Daoy (cell line): ENCODE measurements around the gene DOCK9. TPM values are rescaled to one million over a fixed set of nuclear protein-coding genes. Genes with fewer than 3 reads are reported as not detected.
"Not testable (repeated sequence)": the region's sequence is repeated elsewhere in the genome, so short reads cannot be mapped to it uniquely, and the experiment has no call there.

ENCODE experiments used
- DNase-seq: peaks from one replicate; pipeline ENCODE4 v3.0.0-alpha.2; 2015; ENCODE audit warnings: low read depth
- total RNA-seq: library from RNA; depleted of rRNA; stranded (reverse); fragments of >200 nt; shearing (Covaris generic); gene quantifications from 2 replicates; pipeline ENCODE4 v1.2.3, GENCODE V29; 2014

Gene DOCK9
- total RNA-seq, 1 experiment from 2014 or later = 25.0 TPM

DNA sequence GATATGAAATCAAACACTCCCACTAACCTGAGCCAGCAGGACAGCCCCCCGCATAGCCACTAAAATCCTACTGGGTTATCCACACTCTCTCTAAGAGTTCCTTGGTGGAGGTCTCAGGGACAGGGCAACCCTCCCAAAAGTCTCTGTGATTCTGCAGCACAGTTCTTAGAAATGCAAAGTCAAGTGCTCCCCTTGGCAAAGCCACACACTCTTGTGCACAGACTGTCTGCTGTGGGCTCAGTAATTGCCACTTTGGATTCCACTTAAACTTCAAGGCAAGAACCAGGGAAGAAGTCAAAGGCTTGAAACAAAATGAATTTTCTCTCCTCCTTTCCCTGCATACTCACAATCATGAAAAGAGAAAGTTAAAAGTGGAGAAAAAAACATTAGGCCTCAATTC lies 61.5 kb downstream of the DOCK9 start:
- no peak for DNase-seq

DNA sequence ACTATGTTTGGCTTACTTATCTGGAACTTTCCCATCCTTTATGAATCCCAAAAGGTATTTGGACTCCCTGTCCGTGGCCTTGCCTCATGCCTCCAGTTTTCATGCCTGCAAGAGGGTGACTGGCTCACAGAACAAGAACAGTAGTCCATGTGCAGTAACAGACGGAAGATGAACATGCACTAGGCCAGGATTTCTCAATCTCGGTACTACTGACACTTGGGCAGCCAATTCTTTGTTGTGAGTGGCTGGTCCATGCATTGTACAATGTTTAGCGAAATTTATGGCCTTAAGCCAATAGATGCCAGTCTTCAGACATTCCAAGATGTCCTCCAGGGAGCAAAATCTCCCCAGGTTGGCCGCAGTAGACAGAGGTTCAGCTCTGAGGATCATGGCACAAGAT lies 61.9 kb downstream of the DOCK9 start:
- DNase-seq = no peak

DNA sequence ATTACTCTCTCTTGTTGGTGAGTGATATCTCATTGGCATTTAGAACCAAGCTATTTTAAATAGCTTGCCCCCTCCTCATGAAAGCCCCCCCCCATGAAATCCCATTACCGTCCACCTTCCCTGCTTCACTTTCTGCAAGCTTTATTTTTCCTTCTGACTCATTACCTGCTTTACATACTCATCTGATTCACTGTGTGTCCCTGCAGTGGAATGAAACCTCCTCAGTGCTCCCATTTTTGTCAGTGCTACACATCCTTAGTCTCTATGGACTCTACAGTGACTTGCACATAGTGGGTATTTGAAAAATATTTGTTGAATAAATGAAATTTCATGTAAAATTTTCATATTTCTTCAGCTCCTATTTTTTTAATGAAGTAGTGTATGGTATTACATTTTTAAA lies 62.3 kb downstream of the DOCK9 start:
- DNase-seq = no peak

DNA sequence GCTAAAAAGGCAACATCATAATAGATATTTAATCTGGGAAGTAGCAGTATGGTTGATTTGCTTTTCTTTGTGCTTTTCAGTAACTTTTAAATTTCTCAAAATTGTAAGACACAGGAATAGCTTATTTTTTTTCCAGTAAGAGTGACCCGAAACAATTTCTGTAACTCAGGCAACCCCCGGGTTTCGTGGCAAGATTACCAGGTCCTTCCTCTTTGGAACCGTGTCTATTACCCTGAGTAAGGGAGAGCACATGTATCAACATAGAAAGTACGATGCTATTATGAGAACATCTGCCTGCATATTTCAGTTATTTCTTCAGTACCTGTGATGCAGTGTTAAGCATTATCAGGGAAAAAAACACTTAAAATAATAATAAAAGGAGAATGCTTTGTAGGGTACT lies 64.1 kb downstream of the DOCK9 start:
- DNase-seq = no peak

DNA sequence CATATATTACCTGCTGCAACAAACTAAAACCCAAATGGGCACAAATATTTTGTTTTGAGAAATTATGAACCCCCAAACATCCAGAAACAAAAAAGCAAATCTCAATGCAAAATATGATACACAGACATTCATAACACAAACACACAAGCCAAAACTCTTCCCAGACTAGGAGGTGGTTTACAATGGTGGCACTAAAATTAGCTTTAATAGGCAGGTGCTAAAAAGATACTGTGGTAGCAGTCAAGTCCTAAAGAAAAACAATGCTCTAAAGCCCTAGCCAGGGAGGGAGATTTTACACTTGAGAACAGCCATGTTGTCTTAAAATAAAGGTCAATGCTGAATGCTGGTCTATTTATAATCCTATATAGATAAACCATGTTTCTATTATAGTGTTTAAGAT lies 65.0 kb downstream of the DOCK9 start:
- DNase-seq = no peak

DNA sequence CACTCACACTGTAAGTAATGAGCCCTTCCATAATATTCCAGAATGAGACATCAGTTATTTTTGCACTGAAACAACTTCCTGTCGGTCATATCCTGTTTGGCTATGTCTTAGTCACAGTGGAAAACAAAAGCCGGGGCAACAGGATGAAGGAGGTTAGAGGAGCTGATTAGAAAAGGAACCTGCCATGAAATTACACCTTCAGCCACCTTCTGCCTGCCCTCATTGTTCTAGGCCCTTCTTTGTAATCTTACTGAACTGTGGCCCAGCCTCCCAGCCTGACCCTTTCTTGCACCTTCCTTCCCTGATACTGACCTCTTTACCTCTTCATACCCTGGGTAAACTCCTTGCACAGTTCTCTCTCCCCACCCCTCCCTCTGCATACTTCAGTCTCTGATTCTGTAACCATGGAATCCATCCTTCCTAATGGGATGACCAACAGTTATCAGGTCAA lies 67.3 kb downstream of the DOCK9 start:
- peak; percentile 70 for DNase-seq

DNA sequence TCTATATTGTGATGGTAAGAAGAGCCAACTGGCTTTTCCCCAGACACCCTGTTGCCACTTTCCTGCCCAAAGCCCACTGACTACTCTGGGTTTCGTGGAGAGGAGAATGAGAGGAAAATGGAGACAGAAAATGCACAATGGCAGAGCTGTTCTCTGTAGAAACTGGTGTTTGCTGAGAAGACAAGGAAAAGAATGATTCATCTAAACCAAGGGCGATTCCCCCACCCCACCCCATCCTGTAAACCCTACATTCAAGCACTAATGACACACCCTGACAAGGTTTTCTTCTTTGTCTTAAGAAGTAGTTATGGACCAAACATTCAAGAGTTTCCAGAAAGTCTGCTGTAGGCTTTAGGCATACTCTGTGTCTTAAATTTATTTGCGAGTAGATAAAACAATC lies 68.8 kb downstream of the DOCK9 start:
- DNase-seq = no peak

DNA sequence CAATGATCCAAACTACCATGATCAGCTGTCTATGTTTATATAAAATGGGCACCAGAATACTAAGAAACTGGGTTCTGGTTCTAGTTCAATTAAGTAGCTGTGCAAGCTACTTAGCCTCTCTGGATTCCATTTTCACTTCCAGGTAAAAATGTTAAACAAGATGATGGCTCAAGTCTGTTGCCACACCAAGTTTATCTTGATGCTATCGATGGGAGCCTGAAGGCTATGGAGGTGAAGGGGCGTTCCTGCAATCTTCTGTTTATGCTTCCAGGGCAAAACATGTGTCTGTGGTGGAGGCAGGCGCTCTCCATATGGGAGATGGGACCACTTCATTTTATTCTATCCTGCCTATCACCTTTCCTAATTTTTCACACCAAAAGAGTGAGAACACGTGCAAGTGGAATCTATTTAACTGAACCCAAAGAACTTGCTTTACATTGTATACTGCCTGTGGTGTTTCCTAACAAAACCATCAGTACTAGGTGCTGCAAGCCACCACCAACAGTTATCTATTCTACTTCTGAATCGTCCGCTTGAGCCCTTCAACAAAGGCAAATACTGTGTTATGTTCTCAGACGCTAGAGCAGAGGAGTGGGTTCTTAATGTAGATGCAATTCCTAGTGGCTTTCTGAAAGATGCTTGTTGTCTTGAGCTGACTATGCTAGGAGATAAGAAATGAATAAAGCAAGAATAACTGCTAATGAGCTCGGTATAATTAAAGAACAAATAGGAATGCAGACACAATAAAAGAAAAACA lies 70.9 kb downstream of the DOCK9 start:
- DNase-seq = no peak

DNA sequence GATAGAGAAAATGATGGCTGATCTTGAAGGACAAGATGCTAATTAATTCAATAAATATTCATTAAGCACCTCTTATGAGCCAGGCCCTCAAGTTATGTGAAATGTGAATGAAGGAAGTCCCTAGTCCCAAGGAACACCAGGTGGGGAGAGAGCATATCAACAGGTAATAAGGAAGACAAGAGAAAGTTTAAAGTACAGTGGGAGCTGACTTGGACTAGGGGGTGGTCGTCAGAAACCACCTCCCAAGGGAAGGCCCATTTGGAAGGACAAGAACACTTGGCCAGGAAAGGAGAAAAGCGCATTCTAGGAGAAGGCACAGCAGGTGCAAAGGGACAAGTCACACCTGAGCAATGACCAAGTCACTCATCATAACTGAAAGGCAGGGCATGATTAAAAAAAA lies 72.7 kb downstream of the DOCK9 start:
- DNase-seq = no peak

DNA sequence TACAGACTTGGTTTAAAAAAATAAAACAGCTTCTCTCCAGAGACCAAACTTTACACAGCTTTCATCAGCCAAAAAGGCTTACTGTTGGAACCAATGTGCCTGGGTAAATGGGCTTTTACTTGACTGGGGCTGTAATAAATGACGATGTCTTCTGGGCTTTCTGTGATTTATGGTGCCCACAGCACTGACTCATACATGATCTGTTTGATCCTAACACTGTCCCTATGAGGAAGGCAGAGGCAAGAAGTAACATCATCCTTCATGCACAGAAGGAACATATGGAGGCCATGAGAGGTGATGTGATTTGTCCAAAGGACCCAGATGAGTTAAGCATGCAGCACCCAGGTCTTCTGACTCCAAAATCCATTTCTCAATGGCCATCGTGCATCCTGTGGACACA lies 77.4 kb downstream of the DOCK9 start:
- no peak for DNase-seq

DNA sequence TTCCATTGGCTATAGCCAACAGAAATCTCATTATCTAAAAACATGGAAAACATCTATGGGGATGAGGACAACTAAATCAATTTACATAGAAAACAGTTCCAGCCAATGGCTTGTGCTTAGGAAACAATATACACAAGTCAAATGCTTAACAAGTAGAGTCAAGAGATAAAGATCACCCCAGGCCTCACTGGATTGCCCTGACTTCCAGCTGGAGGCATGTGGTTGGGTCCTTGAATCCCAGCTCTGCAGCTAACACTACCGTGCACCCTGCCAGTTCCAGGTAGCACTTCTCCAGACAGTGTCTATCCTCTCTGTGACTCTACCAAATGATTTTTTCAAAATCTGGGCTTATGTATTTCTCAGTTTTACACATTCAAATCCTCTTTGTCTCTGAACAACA lies 80.2 kb downstream of the DOCK9 start:
- no peak for DNase-seq

DNA sequence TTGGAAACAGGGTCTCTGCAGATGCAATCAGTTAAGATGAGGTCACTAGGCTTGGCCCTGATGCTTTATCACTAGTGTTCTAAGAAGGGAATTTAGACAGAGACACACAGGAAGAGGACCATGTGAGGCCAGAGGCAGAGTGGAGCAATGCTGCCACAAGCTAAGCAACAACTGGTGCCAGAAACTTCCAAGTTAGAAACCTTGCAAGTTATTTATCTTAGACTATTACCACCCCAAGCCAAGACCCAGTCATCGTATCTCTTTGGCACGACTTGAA lies 81.1 kb downstream of the DOCK9 start:
- no peak for DNase-seq

DNA sequence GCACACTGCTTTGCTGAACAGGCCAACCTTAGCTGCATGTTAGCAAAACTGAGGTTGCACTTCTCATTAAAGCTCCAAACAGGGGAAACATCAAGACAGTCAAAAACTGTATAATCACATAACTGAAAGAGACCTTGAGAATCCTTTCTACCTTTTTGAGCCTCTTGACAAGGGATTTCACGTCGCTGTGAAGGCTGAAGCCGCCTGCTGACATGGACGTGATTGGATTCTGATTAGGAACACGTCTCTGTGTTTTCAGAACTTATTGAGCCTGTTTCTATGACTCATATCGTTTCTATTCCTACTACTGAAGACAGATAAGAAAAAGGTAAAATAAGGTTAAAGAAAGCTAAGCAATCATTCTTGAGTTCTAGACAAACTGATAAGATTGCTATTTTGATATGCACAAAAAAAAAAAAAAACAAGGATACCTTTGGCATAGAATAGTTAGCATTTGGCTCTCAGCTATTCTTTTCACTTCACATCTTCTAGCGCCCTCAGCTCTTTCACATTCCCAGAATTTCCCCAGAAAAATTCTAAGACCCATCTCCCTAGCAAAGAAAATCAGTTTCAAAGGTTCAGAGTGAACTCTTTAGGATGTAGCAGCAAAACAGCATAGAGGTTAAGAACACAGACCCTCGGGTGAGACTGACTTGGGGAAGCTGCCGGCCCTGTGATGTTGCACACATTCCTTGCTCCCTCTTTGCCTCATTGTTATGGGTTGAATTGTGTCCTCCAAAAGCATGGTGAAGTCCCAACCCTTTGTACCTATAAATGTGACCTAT lies 81.6 kb downstream of the DOCK9 start:
- no peak for DNase-seq

DNA sequence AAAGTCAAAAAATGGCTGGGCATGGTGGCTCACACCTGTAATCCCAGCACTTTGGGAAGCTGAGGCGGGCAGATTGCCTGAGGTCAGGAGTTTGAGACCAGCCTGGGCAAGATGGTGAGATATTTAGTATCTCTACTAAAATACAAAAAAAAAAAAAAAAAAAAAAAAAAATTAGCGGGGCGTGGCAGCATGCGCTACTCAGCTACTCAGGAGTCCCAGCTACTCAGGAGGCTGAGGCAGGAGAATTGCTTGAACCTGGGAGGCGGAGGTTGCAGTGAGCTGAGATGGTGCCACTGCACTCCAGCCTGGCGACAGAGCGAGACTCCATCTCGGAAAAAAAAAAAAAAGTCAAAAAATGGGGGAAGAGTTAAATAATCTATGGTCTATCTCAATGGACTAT lies 83.0 kb downstream of the DOCK9 start:
- not testable (repeated sequence) for DNase-seq

DNA sequence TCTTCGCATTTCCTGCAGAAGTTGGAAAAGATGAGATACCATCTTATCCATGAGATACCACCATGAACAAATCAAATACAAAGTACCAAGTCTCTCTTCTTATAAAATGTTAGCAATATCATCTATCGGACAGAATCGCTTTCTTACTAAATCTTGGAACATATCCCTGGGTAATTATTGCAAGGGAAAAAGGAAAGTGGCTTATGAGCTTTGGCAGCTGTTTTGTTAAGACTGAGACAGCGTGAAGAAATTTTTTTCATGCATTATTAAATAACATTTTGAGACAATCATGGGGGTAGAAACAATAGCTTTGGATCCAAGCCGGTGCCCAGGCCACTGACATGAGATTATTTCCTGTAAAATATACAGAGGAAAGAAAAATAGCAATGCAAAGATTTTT lies 84.5 kb downstream of the DOCK9 start:
- DNase-seq = no peak

DNA sequence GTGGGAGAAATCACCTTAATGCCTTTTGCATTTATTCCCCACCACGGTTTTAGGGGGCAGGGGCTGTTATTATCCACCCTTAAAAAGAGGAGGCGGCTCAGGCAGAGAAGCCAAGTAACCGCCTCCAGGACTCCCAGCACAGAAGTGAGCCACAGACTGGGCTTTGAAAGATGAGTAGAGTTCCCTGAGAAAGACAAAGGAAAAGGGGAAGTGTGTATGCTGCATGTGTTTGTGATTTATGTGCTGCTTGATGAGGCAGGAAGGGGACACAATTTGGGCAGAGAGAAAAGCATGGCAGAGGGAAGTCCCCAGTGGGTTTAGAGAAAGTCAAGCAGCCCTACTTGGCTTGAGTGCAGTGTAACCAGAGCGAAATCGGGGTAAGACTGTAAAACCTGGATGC lies 85.0 kb downstream of the DOCK9 start:
- DNase-seq = no peak

DNA sequence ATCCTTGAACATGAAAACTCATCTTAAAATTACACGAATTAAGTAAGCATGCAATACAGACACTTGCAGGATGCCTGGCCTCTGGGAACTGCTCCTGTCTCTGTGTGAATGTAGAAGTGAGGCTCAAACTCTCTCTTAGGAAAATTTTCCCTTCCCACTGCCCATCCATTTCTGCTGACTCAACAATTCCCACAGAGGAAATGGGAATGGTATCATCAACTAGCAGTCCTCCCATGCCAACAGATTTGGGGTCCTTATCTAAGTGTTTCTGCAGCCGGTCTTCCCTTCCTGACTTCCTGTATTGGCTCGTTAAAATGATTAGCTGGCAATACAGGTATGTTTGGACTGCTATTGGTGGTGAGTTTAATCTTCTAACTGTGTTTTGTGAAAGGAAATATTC lies 85.8 kb downstream of the DOCK9 start:
- DNase-seq = no peak

DNA sequence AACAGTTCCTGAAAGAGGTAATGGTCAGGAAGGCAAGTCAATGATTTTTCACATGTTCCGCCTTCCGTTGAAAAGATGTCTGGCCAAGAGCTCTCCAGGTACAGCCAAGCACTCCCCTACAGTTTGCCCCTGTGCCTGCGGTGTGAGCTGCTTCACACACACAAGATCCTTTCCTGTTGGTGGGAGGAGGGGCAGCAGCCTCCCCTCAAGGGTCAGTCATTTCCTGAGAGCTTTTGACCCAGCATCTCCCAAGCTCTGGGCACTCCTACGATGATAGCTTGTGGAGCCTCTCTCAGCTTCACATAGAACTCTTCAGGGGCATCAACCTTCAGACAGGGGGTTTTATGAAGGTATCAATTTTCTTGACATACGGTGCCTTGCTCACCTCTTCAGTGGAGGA lies 86.9 kb downstream of the DOCK9 start:
- DNase-seq = no peak

DNA sequence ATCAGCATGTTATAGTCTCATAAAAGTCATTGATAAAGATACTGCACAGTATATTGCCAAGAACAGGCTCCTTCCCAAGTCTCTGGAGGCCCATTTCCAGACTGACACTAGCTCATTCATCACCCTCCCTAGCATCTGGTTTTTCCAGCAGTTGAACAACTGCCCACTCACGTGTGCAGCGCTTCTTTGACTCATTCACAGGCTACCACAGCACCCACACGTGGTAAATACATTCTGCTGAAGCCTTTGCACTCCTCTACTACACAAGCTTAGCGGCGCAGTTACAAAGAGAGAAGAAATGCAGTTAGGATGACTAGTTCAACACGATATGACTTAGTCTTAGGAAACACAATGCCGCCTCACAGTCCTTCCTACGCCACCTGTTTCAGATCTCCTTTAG lies 87.7 kb downstream of the DOCK9 start:
- peak; percentile 67 for DNase-seq

DNA sequence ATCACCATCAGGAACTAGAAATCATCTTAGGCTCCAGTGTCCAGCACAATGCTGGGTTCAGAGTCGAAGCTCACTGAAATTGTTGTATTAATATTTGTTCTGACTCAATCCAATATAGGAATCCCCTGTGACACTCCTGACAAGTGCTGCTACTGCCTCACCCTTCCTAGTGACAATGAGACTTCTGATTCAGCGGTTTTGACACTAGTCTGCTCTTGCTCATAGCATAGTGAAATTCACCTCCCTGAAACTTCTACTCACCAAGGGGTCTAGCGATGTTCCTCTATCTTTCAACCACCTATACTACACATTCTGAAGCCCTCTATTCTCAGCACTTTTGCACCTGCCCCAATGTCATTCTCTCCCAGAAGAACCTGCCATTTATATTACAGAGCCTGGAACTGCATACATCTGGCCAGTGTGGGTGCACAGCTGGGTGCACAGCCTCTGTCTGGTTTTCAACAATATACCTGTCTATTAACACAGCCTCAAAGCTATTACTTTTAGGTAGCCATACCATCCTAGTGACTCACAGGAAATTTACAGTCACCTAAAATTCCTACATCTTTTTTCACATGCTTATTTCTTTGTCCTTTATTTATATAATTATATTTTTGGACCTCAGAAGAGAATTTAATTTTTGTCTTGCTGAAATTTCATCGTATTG lies 88.3 kb downstream of the DOCK9 start:
- DNase-seq = no peak

DNA sequence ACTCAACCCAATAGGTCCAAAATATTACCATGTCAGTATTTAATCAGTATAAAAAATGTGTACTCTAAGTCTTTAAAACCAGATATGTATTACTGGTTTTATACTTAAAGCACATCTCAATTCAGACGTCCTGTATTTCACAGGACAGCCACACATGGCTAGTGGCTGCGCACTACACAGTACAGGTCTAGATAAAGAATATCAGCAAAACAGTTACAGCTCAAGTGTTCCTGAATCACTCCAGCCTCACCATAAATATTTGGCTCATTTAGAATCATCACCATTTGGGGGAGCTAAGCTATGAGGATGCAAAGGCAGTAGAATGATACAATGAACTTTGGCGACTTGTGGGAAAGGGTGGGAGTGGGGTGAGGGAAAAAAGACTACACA lies 89.0 kb downstream of the DOCK9 start:
- no peak for DNase-seq

DNA sequence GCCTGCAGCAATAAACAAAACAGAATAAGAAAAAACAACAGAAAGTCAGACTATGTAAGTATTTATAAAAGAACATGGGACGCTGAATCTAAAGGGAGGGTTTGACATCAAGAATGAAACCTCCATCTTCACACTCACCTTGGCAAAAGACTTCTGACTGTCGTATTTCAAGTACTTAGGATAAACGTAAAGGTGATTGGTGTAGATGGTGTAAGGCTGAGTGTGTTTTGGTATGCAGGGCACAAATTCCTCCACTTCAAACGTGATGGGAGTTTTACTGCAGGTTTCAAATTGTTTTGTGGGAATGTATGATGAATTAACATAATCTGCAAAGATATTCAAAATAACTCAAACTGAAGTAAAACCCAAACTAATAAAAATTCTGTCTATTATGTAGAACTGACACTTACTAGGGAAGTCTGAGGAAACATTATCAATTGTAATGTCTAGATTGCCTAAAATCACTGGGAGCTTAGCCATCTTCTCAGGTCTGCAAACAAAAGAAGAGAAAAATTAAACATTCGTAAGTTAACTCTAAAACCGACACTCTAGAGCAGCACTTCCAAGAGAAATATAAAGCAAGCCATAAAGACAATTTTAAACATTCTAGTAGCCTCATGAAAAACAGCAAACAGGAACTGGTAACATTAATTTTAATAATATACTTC lies 89.5 kb downstream of the DOCK9 start:
- no peak for DNase-seq
